Putamen (tissue), 1 donor: ENCODE measurements around the gene CTNNA3.

Source experiments
- DNase-seq: peaks from one replicate; pipeline ENCODE4 v3.0.0-alpha.2; 2016; ENCODE audit warnings: low spot score

CTNNA3 gene

GRCh38 chr10:67665491-67665890 is 30.5 kb downstream of the CTNNA3 start:
- peak; percentile 92 for DNase-seq

GRCh38 chr10:67664942-67665341 is 31.1 kb downstream of the CTNNA3 start:
- DNase-seq: peak; percentile 37

- peak; percentile 73 for DNase-seq
Measured at GRCh38 chr10:67663449-67664087, 32.4 kb downstream of the CTNNA3 start.

GRCh38 chr10:67662415-67662814 is 33.6 kb downstream of the CTNNA3 start:
- peak; percentile 25 for DNase-seq

- DNase-seq: no peak
Measured at GRCh38 chr10:67659497-67659896, 36.5 kb downstream of the CTNNA3 start.

GRCh38 chr10:67657775-67658174 is 38.2 kb downstream of the CTNNA3 start:
- DNase-seq: no peak

- no peak for DNase-seq
Measured at GRCh38 chr10:67650558-67650957, 45.4 kb downstream of the CTNNA3 start.

GRCh38 chr10:67648613-67649229 is 47.3 kb downstream of the CTNNA3 start:
- DNase-seq: no peak

GRCh38 chr10:67630904-67631303 is 65.1 kb downstream of the CTNNA3 start:
- no peak for DNase-seq

- DNase-seq: no peak
Measured at GRCh38 chr10:67629461-67629971, 66.5 kb downstream of the CTNNA3 start.

- no peak for DNase-seq
Measured at GRCh38 chr10:67622984-67623383, 73.0 kb downstream of the CTNNA3 start.

GRCh38 chr10:67622511-67622910 is 73.5 kb downstream of the CTNNA3 start:
- DNase-seq: no peak

- DNase-seq: no peak
Measured at GRCh38 chr10:67621834-67622233, 74.2 kb downstream of the CTNNA3 start.

GRCh38 chr10:67618116-67618515 is 77.9 kb downstream of the CTNNA3 start:
- no peak for DNase-seq

GRCh38 chr10:67612577-67613537 is 83.1 kb downstream of the CTNNA3 start:
- no peak for DNase-seq

- DNase-seq: no peak
Measured at GRCh38 chr10:67612176-67612575, 83.8 kb downstream of the CTNNA3 start.

GRCh38 chr10:67609996-67610793 is 85.8 kb downstream of the CTNNA3 start:
- no peak for DNase-seq

- DNase-seq: no peak
Measured at GRCh38 chr10:67608001-67608400, 88.0 kb downstream of the CTNNA3 start.

- peak; percentile 15 for DNase-seq
Measured at GRCh38 chr10:67607472-67607871, 88.5 kb downstream of the CTNNA3 start.

GRCh38 chr10:67606572-67606971 is 89.4 kb downstream of the CTNNA3 start:
- no peak for DNase-seq

- DNase-seq: no peak
Measured at GRCh38 chr10:67603701-67604100, 92.3 kb downstream of the CTNNA3 start.

GRCh38 chr10:67603086-67603485 is 92.9 kb downstream of the CTNNA3 start:
- DNase-seq: no peak
